ENCODE data around the gene RELN. TPM values are rescaled to one million over a fixed set of nuclear protein-coding genes. Genes with fewer than 3 reads are reported as not detected.

Gene RELN
- polyA plus RNA-seq, 2 donors: 0.10 to 0.65 TPM

DNA sequence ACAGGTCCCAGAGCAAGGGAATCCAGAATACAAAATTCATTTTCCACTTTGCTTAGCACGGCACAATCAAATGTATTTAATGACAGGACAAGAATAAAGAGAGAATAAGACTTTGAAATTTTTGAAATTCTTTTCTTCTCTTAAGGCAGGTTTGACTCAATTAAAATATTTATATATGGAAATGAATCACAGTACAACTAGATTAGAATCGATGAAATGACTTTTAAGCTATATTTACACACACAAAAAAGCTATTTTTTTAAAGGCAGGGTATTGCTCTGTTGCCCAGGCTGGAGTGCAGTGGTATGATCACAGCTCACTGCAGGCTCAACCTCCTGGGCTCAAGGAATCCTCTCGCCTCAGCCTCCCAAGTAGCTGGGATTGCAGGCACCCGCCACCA, 278.0 kb downstream of the RELN start:
- WGBS, 2 donors: 84 to 87% methylated on average over 4 of the region's 4 CpGs
- H3K4me1 ChIP-seq (ENCODE audit: control insufficient read depth in 2 of 2, insufficient read depth in 2 of 2, low read length in 1 of 2): no peaks in the 10 kb centered on the region
- H3K36me3 ChIP-seq (ENCODE audit: control insufficient read depth in 2 of 2, insufficient read depth in 2 of 2, low read length in 1 of 2): no peaks in the 10 kb centered on the region
- H3K9me3 ChIP-seq (ENCODE audit: control insufficient read depth in 2 of 2, insufficient read depth in 1 of 2, low read depth in 1 of 2, low read length in 1 of 2): no peaks in the 10 kb centered on the region
- H3K4me3 ChIP-seq (ENCODE audit: low read depth in 1 of 2, low read length in 2 of 2): no peak overlapping the region
- no peaks in the 10 kb centered on the region for H3K27me3 ChIP-seq (ENCODE audit: control insufficient read depth in 1 of 2, insufficient read depth in 2 of 2, low read length in 2 of 2)
- no peak overlapping the region for H3K27ac ChIP-seq (ENCODE audit: low read depth in 2 of 2, low read length in 1 of 2)

- no peak overlapping the region for H3K27ac ChIP-seq (ENCODE audit: low read depth in 2 of 2, low read length in 1 of 2)
- H3K36me3 ChIP-seq (ENCODE audit: control insufficient read depth in 2 of 2, insufficient read depth in 2 of 2, low read length in 1 of 2): no peaks in the 10 kb centered on the region
- H3K9me3 ChIP-seq (ENCODE audit: control insufficient read depth in 2 of 2, insufficient read depth in 1 of 2, low read depth in 1 of 2, low read length in 1 of 2): no peaks in the 10 kb centered on the region
- 44 to 54% methylated on average over 2 of the region's 2 CpGs for WGBS, 2 donors
- no peak overlapping the region for H3K4me3 ChIP-seq (ENCODE audit: low read depth in 1 of 2, low read length in 2 of 2)
- no peaks in the 10 kb centered on the region for H3K4me1 ChIP-seq (ENCODE audit: control insufficient read depth in 2 of 2, insufficient read depth in 2 of 2, low read length in 1 of 2)
- no peaks in the 10 kb centered on the region for H3K27me3 ChIP-seq (ENCODE audit: control insufficient read depth in 1 of 2, insufficient read depth in 2 of 2, low read length in 2 of 2)
Observed at GRCh38 chr7:103710247-103710646, 279.2 kb downstream of the RELN start.

- no peaks in the 10 kb centered on the region for H3K36me3 ChIP-seq (ENCODE audit: control insufficient read depth in 2 of 2, insufficient read depth in 2 of 2, low read length in 1 of 2)
- 27 to 40% methylated on average over 1 of the region's 1 CpG for WGBS, 2 donors
- H3K27me3 ChIP-seq (ENCODE audit: control insufficient read depth in 1 of 2, insufficient read depth in 2 of 2, low read length in 2 of 2): no peaks in the 10 kb centered on the region
- H3K4me1 ChIP-seq (ENCODE audit: control insufficient read depth in 2 of 2, insufficient read depth in 2 of 2, low read length in 1 of 2): no peaks in the 10 kb centered on the region
- no peak overlapping the region for H3K4me3 ChIP-seq (ENCODE audit: low read depth in 1 of 2, low read length in 2 of 2)
- H3K27ac ChIP-seq (ENCODE audit: low read depth in 2 of 2, low read length in 1 of 2): no peak overlapping the region
- no peaks in the 10 kb centered on the region for H3K9me3 ChIP-seq (ENCODE audit: control insufficient read depth in 2 of 2, insufficient read depth in 1 of 2, low read depth in 1 of 2, low read length in 1 of 2)
Observed at GRCh38 chr7:103706805-103707204, 282.7 kb downstream of the RELN start.

- H3K27me3 ChIP-seq (ENCODE audit: control insufficient read depth in 1 of 2, insufficient read depth in 2 of 2, low read length in 2 of 2): no peaks in the 10 kb centered on the region
- H3K4me3 ChIP-seq (ENCODE audit: low read depth in 1 of 2, low read length in 2 of 2): no peak overlapping the region
- no peaks in the 10 kb centered on the region for H3K36me3 ChIP-seq (ENCODE audit: control insufficient read depth in 2 of 2, insufficient read depth in 2 of 2, low read length in 1 of 2)
- H3K9me3 ChIP-seq (ENCODE audit: control insufficient read depth in 2 of 2, insufficient read depth in 1 of 2, low read depth in 1 of 2, low read length in 1 of 2): no peaks in the 10 kb centered on the region
- H3K27ac ChIP-seq (ENCODE audit: low read depth in 2 of 2, low read length in 1 of 2): no peak overlapping the region
- no peaks in the 10 kb centered on the region for H3K4me1 ChIP-seq (ENCODE audit: control insufficient read depth in 2 of 2, insufficient read depth in 2 of 2, low read length in 1 of 2)
- 85 to 92% methylated on average over 3 of the region's 3 CpGs for WGBS, 2 donors
Observed at GRCh38 chr7:103705542-103705941, 283.9 kb downstream of the RELN start.

- H3K36me3 ChIP-seq (ENCODE audit: control insufficient read depth in 2 of 2, insufficient read depth in 2 of 2, low read length in 1 of 2): no peaks in the 10 kb centered on the region
- H3K27me3 ChIP-seq (ENCODE audit: control insufficient read depth in 1 of 2, insufficient read depth in 2 of 2, low read length in 2 of 2): no peaks in the 10 kb centered on the region
- no peaks in the 10 kb centered on the region for H3K4me1 ChIP-seq (ENCODE audit: control insufficient read depth in 2 of 2, insufficient read depth in 2 of 2, low read length in 1 of 2)
- WGBS, 2 donors: 71 to 79% methylated on average over 1 of the region's 1 CpG
- H3K9me3 ChIP-seq (ENCODE audit: control insufficient read depth in 2 of 2, insufficient read depth in 1 of 2, low read depth in 1 of 2, low read length in 1 of 2): no peaks in the 10 kb centered on the region
- no peak overlapping the region for H3K27ac ChIP-seq (ENCODE audit: low read depth in 2 of 2, low read length in 1 of 2)
- H3K4me3 ChIP-seq (ENCODE audit: low read depth in 1 of 2, low read length in 2 of 2): no peak overlapping the region
Observed at GRCh38 chr7:103704701-103705100, 284.8 kb downstream of the RELN start.

- Histone ChIP-seq H3K4me3 (ENCODE audit: low read depth in 1 of 2, low read length in 2 of 2) (no peak overlapping the region), H3K27ac (ENCODE audit: low read depth in 2 of 2, low read length in 1 of 2) (no peak overlapping the region), H3K9me3 (ENCODE audit: control insufficient read depth in 2 of 2, insufficient read depth in 1 of 2, low read depth in 1 of 2, low read length in 1 of 2) (no peaks in the 10 kb centered on the region), H3K4me1 (ENCODE audit: control insufficient read depth in 2 of 2, insufficient read depth in 2 of 2, low read length in 1 of 2) (no peaks in the 10 kb centered on the region), H3K27me3 (ENCODE audit: control insufficient read depth in 1 of 2, insufficient read depth in 2 of 2, low read length in 2 of 2) (no peaks in the 10 kb centered on the region), H3K36me3 (ENCODE audit: control insufficient read depth in 2 of 2, insufficient read depth in 2 of 2, low read length in 1 of 2) (no peaks in the 10 kb centered on the region)
- 52 to 67% methylated on average over 3 of the region's 3 CpGs for WGBS, 2 donors
Observed at GRCh38 chr7:103702982-103703381, 286.5 kb downstream of the RELN start.

DNA sequence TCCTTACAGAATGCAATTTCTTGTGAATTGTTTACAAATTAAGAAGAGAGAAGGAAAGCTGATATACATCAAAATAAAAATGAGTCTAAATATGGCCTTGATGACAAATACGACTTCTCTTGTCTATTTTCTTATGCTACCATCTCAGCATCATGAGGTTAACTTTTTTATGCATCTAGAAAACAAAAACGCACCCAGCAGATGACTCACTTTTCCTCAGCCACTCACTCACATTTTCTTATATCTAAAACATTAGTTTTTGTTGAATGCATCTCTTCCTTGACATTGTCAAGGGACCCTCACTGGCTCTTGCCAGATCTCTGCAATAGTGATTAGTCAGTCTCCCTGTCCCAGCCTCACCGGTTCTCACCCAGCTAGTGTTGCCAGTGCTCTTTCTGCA, 287.0 kb downstream of the RELN start:
- Histone ChIP-seq H3K36me3 (ENCODE audit: control insufficient read depth in 2 of 2, insufficient read depth in 2 of 2, low read length in 1 of 2) (no peaks in the 10 kb centered on the region), H3K4me3 (ENCODE audit: low read depth in 1 of 2, low read length in 2 of 2) (no peak overlapping the region), H3K27me3 (ENCODE audit: control insufficient read depth in 1 of 2, insufficient read depth in 2 of 2, low read length in 2 of 2) (no peaks in the 10 kb centered on the region), H3K9me3 (ENCODE audit: control insufficient read depth in 2 of 2, insufficient read depth in 1 of 2, low read depth in 1 of 2, low read length in 1 of 2) (no peaks in the 10 kb centered on the region), H3K4me1 (ENCODE audit: control insufficient read depth in 2 of 2, insufficient read depth in 2 of 2, low read length in 1 of 2) (no peaks in the 10 kb centered on the region), H3K27ac (ENCODE audit: low read depth in 2 of 2, low read length in 1 of 2) (no peak overlapping the region)
- WGBS, 2 donors: 58 to 69% methylated on average over 3 of the region's 3 CpGs

DNA sequence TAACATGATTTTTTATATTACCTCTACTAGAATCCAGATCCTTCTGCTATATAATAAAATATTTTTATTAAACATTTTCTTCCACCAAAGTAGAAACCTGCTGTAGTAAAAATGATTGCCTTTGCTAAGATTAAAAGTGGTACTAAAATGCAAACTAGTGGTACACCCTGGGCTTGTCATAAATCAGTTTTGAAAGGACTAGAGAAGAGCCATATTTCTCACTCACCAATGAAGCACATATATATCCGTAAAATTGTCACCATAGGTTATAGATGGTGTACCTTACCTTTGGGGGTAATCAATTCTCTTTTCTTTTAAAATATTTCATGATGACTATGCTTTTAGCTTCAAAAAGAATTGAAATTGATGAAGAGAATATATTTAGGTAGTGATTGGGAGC, 290.4 kb downstream of the RELN start:
- no peaks in the 10 kb centered on the region for H3K9me3 ChIP-seq (ENCODE audit: control insufficient read depth in 2 of 2, insufficient read depth in 1 of 2, low read depth in 1 of 2, low read length in 1 of 2)
- WGBS, 2 donors: 87 to 91% methylated on average over 1 of the region's 1 CpG
- no peak overlapping the region for H3K27ac ChIP-seq (ENCODE audit: low read depth in 2 of 2, low read length in 1 of 2)
- no peaks in the 10 kb centered on the region for H3K36me3 ChIP-seq (ENCODE audit: control insufficient read depth in 2 of 2, insufficient read depth in 2 of 2, low read length in 1 of 2)
- no peaks in the 10 kb centered on the region for H3K4me1 ChIP-seq (ENCODE audit: control insufficient read depth in 2 of 2, insufficient read depth in 2 of 2, low read length in 1 of 2)
- no peak overlapping the region for H3K4me3 ChIP-seq (ENCODE audit: low read depth in 1 of 2, low read length in 2 of 2)
- H3K27me3 ChIP-seq (ENCODE audit: control insufficient read depth in 1 of 2, insufficient read depth in 2 of 2, low read length in 2 of 2): no peaks in the 10 kb centered on the region

GRCh38 chr7:103698064-103698463, 291.4 kb downstream of the RELN start:
- Histone ChIP-seq H3K27ac (ENCODE audit: low read depth in 2 of 2, low read length in 1 of 2) (no peak overlapping the region), H3K36me3 (ENCODE audit: control insufficient read depth in 2 of 2, insufficient read depth in 2 of 2, low read length in 1 of 2) (no peaks in the 10 kb centered on the region), H3K4me1 (ENCODE audit: control insufficient read depth in 2 of 2, insufficient read depth in 2 of 2, low read length in 1 of 2) (no peaks in the 10 kb centered on the region)

DNA sequence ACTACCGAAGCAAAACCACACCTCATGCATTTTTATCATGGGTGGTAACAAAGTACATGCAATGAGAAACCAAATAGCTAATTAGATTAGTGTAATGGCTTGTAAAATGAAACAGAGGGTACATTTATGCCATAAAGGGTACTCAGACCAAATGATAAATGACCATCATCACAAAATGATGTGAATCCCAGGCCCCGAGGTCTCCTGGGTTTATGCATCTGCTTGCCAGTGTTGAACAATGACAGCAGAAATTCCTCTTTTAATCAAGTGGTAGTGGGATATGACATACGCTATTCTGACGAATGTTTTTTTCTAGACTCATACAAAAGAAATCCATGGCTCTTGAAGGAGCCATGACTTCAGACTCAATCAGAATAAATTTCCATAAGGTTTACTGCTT, 293.9 kb downstream of the RELN start:
- Histone ChIP-seq H3K4me1 (ENCODE audit: control insufficient read depth in 2 of 2, insufficient read depth in 2 of 2, low read length in 1 of 2) (no peaks in the 10 kb centered on the region), H3K4me3 (ENCODE audit: low read depth in 1 of 2, low read length in 2 of 2) (no peak overlapping the region), H3K27me3 (ENCODE audit: control insufficient read depth in 1 of 2, insufficient read depth in 2 of 2, low read length in 2 of 2) (no peaks in the 10 kb centered on the region), H3K36me3 (ENCODE audit: control insufficient read depth in 2 of 2, insufficient read depth in 2 of 2, low read length in 1 of 2) (no peaks in the 10 kb centered on the region), H3K27ac (ENCODE audit: low read depth in 2 of 2, low read length in 1 of 2) (no peak overlapping the region), H3K9me3 (ENCODE audit: control insufficient read depth in 2 of 2, insufficient read depth in 1 of 2, low read depth in 1 of 2, low read length in 1 of 2) (no peaks in the 10 kb centered on the region)
- 79 to 83% methylated on average over 4 of the region's 4 CpGs for WGBS, 2 donors

More at GRCh38 chr7:103698064-103698463, 291.4 kb downstream of the RELN start:
- no peak overlapping the region for H3K4me3 ChIP-seq (ENCODE audit: low read depth in 1 of 2, low read length in 2 of 2)
- H3K27me3 ChIP-seq (ENCODE audit: control insufficient read depth in 1 of 2, insufficient read depth in 2 of 2, low read length in 2 of 2): no peaks in the 10 kb centered on the region
- no peaks in the 10 kb centered on the region for H3K9me3 ChIP-seq (ENCODE audit: control insufficient read depth in 2 of 2, insufficient read depth in 1 of 2, low read depth in 1 of 2, low read length in 1 of 2)
